HG03469 (cell line): ENCODE data around the gene FAM171A1.

Source experiments
- ATAC-seq: cut with Tn5 transposase; IDR thresholded peaks from one replicate; pipeline ENCODE4 v1.9.1; 2021; ENCODE audit warnings: mild to moderate bottlenecking, moderate library complexity, moderate number of reproducible peaks; ENCODE audit not compliant: unreplicated experiment

The FAM171A1 gene

DNA sequence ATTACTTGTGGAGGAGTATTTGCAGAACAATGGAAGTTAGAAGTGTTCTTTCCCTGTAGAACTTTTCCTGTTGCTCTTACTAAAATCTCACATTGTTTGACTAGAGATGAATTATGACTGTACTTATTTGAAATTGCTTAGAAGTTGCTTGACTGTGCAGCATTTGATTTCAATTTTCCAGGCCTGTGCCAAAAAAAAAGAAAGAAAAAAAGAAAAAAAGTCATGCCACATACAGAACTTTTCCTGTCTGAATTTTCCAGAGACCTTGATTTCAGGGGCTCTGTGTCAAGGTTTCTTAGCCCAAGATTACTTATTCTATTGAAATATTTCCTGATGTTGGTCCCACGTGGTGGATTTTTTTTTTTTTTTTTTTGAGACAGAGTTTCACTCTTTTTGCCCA, 3.5 kb upstream of the FAM171A1 start:
- no peak for ATAC-seq

DNA sequence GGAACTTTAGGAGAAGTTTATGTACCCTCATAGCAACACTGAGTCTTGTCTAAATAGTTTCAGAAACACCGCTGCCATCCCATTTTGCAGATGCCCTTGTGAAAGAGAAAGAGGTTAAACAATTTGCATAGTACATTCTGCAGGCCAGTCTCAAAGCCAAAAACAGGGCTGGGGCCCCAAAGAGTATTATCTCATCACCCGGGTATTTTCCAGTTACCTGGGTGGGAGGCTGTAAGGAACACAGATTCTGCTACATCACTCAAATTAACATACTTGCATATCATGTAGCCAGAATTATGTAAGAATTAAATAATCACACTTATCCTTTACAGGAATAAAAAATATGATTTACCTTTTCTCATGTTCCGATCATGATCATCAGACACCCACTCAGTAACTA, 3.1 kb upstream of the FAM171A1 start:
- ATAC-seq, result peak; percentile 56

DNA sequence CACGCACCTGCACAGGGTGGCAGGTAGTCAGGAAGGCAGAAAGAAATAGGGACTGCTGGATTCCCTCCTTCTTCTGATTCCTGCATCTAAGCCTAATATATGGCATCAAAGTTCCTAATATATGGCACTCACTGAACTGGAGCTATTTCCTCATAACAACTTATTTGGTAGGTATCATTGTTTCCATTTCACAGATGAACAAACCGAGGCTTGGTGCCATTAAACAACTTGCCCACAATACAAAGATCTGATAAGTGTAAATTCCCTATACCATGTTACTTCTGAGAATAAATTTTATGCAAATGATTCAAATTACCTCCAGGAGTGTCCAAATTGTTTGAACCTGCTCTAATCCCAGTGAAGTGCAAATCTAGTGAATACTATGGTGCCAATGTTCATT, 2.1 kb upstream of the FAM171A1 start:
- ATAC-seq, result no peak

DNA sequence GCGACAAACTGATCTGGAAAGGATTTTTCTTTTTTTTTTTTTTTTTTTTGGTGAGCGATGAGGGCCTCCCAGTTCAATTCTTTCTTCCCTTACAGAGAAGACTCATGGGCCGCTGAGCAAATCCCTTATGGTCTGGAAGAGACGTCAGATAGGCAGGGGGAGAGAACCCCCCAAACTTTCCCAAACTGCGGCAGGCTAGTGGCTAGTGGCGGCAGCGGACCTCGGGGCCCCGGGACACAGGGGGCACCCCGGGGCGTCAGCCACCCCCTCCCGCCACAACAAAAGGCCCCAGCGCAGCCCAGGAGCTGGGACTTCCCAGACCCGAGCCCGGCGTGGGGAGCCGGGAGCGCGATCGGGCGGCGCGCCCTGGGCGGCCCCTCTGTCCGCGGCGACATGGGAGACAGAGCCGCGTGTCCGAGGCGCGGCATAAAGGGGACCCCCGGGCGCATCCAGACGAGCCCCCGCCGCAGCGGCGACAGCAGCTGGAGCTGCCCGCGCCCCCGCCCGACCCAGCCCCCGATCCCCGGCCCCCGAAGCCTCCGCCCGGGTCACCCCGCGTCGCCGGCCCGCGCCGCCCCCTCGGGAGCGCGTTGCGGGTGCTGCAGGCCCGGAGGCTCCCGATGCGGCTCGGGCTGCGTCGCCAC, 755 bp downstream of the FAM171A1 start:
- no peak for ATAC-seq

DNA sequence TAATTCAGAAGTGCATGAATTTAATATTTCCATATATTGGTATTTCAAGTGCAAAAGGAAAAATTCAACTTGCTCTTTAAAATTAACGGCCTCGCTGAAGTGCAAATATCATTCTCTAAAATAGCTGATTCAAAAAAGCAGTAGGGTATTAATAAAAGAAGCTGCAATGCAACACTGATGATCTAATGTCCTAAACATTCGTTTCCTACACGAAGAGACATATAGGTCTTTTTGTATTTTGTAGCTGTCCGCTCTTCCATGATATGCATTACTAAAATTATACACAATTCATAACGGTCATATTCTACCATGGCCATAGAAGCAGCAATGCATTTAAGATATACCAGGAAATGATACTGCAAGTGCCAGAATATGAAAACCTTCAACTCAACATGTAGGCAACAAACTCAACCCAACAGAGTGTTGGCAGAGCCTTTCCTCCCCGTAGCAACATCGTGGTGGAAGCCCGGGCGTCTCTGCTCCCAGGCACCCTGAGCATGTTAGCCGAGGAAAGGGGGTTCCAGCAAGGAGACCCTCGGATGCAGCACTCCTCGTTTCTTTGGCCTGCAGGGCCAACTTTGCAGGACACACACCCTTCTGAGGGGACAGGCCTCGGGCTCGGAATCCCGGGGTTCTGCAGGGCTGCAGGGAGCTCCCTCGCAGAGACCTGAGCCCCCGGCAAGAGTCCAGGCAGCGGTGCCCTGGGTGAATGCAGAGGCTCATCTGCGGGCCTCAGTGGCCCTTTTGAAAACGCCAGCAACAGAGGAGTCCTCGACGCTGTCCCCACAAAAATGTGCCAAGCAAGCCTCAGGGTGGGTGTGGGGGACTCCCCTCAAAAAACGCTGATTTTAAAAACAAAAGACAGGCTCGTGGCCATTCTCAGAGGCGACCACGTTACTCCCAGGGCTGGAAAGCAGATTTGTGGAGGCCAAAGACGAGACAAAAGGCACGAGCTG, 1.6 kb downstream of the FAM171A1 start:
- ATAC-seq, result no peak

DNA sequence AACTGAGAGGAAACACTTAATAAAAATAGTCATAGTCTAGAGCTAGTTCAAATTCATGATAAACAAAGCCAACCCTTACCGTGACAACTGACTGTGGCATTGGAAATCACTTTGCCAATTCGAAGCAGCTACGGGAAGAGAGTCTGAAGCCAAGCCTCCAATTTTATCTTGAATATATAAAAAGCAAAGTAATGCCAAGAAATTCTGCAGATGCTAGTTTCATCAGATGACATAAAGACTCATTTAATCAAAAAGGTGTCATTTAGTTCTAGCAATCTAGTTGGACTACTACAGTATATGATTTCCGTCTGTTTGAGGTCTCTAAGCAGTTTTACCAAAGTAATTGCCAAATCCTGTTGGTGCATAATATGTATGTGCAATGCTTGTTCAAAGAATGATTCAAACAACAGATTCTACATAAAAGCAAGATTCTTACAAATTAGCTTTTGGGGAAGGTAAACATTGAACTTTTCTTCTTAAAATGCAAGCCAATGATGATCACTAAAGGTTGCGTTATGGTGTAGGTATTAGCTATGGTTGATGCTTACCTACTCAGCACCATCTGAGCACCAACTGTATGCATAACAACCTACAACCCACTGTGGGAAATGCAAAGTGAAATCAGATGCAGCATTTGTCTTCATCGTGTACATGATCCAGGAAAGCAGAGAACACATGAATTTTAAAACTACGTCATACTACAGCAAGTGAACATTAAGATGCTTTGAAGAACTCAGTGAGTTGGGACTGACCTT, 2.8 kb downstream of the FAM171A1 start:
- no peak for ATAC-seq

DNA sequence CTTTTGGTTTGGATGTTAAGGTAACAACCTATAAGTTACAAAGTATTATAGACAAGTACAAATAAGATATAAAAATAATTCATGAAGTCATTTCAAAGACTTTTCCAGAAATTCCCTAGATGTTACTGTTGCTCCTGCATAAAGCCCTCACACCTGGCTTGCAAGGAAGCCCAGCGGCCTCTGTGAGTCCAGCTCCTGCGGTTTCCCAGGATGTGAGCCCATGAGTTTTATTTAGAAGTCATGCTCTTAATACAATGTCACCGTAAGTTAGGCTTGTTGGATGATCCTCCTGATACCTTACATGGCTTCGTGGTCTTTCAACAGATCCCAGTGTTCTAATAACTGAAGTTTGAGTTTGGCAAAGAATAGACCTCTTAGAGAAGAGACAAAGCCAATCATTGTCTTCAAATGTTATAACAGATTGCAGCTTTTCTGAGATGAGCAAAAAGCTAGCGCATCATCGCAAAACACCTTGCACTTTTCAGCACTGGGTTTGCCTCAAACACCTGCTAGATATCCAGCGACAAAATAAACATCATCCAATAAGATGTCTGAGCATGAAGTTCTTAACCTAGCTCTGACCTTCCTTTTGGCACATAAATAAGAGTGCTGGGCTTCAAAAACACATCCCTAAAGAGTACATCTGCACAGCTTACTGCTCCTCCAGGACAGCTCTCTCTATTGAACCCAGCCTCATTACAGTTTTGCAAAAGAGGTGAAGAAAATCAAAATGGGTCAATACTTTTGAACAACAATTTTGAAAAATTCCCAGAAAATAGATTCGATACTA, 3.6 kb downstream of the FAM171A1 start:
- ATAC-seq, result no peak

DNA sequence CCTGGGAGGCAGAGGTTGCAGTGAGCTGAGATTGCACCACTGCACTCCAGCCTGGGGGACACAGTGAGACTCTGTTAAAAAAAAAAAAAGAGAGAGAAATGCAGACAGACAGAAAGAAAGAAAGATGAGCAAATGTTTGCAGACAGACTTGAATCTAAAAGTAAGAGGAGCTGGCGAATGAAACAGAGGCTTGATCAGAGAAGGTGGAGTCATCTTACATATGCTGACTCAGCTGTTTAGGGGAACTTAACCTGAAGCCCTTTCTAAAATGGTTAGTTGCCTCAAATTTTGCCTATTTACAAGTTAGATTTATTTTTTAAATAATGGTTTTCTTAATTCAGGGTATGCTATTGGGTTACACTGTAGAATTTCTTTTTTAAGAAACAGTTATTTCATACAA, 5.4 kb downstream of the FAM171A1 start:
- no peak for ATAC-seq

DNA sequence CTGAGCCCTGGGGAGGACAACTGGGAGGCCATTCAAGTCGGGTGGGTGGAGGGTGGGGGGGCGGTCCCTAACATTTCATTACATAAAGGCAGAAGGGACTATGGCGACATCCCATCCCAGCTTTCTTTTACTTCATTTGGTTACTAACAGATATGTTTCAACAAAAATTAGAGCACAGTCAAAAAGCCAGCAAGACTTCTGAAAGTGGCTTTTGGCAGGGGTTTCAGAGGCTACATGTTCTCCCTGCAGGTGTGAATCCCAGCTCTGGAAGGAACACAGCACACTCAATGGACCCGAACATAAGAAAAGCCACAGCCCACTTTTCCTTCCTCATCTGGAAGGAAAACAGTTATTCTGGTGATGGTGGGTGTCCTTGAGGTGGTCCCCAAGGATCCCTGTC, 7.1 kb downstream of the FAM171A1 start:
- no peak for ATAC-seq

DNA sequence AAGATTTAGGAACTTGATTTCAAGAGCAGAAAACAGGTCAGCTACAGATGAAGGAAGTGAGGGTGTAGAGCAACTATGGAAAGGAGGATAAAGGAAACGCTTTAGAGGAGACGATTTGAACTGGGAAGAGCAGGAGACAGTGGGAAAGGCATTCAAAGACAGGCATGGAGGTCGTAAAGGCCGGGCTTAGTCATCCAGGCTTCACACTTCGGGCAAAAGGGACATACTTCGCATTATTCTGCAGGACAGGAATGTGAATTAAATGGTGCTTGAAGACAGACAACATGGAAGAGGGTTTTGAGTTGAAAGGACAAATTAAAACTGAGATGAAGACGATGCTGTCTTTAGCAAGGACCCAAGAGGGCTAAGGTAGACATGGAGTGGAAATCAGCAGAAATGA, 8.1 kb downstream of the FAM171A1 start:
- no peak for ATAC-seq

DNA sequence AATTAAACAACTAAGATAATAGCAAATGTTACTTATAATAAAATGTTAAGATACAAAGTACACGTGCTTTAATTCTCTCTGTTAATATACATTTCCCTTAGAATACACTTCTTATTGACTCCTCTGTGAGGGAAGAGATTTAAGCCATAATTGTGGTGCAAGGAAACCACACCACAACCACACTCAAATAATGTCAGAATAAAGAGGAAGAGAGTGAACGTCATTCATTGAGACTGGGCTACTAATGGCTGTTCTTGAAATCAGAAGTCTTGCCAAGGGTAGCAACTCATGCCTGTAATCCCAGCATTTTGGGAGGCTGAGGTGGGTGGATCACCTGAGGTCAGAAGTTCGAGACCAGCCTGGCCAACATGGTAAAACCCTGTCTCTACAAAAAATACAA, 10.0 kb downstream of the FAM171A1 start:
- ATAC-seq, result no peak

DNA sequence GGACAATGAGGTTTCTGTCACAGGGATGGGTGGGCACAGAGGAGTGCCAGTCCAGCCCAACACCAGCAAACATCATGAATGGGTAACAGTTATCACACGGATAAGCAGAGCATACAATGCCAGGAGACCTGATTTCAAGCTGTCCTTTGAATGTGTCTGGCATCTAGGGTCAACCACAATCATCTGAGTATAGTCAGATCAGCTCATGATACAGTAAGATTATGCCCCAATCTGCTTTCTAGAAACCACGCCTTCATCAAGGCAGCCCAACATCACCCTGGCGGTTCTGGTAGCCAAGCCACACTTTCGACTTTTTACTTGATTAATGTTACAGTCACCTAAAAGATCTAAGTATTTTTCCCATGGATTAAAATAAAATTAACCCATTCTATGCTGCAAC, 10.5 kb downstream of the FAM171A1 start:
- ATAC-seq, result no peak

DNA sequence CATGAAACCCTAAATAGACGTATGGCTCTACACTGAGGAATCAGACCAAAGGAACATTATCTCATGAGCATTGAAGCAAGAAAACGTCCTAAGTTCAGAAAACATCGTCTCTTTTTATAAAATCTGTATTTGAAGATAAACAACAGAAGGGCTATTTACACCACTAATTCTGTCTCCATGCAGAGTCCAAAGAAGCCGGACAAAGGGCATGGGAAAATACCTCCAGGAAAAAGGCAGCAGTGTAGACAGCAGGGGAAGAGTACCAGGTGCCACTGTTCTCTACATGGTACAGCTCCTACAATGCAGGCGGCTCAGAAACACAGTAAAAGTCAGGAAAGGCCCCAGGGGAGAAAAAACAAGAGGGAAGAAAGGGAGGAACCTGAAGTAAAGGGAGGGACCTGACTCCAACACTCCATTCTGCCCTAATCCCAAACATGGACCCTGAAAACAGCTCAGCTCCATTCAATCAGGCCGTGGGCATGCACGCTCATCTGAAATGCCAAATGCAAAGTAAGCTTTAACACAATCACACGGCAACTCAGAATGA, 17.5 kb downstream of the FAM171A1 start:
- ATAC-seq, result no peak

DNA sequence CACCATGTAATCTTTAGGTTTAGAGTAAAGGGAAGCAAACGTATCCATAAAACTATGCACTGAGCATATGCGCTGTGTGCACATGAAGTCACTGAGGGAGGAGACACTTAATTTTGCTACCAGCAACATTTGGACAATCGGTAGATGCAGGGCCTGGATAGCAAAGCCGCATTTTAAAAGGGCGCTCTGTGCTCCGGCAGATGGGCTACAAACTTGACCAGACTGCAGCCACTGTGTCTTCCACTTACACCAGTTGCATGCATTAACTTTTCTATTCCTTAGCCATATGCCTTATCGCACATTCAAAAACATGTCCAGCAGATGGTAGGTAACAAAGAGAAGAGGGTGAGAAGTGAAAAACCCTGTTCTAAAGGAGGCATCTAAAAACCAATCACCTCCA, 18.3 kb downstream of the FAM171A1 start:
- ATAC-seq, result no peak

DNA sequence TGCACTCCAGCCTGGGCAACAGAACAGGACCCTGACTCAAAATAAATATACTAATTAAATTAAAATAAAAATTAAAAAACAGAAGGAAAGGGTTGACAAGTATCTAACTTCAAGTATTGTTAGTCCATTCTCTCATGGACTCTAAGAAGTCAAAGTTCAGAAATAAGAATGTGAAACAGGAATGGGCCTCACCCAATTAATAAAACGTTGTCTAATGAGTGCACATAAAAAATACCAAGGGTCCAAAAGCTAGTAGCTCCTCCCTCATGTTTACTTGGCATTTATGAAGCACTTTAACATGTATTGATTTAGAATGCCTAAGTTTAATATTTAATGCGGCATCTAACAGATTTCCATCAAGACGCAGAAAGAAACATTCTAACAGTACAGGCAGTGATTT, 18.9 kb downstream of the FAM171A1 start:
- ATAC-seq, result no peak

DNA sequence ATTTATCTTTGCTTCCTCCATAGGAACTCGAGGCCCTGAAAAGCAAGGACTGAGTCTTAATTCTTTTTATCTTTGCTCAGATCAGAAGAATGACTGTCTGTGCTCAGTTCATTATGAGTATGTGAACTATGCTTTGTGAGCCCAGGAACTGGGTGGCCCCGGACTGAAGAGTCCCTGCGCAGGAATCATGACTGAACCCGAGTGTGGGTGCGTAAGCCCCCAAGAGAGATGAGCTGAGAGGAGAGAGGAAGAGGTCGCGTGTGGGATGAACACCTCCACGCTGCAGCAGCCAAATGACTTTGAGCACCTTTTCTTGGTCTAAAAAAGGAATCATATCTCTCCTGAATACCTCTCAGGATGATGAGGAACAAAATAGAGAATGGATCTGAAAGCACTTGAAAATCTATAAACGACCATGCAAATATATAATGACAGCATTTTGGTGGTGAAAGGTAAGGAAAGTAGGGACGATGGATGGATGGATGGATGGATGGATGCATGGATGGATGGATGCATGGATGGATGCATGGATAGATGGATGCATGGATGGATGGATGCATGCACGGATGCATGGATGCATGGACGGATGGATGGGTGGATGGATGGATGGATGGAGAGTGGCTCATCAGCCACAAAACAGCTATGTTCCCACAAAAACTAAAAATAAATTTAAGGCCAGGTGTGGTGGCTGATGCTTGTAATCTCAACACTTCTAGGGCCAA, 19.8 kb downstream of the FAM171A1 start:
- no peak for ATAC-seq

DNA sequence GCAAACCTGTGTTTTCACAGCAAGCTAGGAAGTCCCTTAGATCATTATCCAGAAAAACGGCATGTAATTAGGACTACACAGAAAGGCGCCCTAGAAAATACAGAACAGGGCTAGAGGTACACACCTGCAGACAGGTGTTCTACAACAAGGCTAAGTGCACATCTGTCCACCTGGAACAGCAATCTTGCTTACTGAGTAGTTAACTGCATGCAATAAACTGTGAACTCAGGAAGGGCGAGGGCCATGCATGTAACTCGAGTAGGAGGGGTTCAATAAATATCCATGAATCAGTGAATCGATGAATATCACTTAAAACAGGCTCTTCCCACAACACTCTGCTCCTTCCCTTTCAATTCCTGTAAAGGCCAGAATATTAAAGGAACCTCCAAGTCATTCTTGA, 22.0 kb downstream of the FAM171A1 start:
- no peak for ATAC-seq

DNA sequence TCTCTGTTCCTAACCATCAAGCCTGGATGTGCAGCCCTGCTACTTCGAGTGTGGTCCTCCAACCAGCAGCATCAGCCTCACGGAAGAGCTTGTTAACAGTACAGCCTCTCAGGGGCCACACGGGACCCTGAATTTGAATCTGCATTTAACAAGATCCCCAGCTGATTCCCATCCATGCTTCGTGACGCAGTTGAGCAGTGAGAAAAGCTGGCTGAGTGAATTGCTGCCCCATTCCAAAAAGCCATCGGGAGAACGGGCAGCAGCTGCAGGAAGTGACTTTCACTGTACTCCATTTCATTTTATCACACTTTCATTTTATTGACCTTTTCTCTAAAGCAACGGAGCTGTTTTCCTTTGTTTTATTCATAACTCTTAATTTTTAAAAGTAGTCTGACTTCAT, 22.5 kb downstream of the FAM171A1 start:
- no peak for ATAC-seq

DNA sequence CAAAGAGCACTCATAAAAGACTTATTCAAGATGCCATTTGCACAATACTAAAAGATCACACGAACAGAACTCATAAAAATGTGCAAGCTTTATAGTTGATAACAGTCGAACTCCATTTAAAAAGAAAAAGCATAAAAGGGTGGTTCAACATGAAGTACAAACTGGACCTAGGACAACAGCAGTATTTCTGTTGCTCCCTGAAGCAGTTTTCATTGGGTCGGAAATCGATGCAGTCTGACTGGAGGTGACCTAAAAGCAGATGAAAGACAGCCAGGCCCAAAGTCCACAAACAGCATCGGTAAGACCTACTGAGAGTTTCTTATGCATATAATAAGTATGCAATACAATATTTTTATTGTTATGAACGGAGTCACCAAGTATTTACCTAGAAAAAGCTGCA, 23.9 kb downstream of the FAM171A1 start:
- ATAC-seq, result no peak
